ENCODE results near the gene PITHD1.
"Not testable (repeated sequence)": the region's sequence is repeated elsewhere in the genome, so short reads cannot be mapped to it uniquely, and the experiment has no call there.

The PITHD1 gene

GRCh38 chr1:23759277-23759676 lies 18.9 kb upstream of the PITHD1 start:
- H3K27ac Mint-ChIP-seq, result no peak overlapping the region
- H3K36me3 Mint-ChIP-seq, result peaks cover 9% of the 10 kb centered on the region
- H3K4me3 Mint-ChIP-seq, result no peak overlapping the region
- H3K9me3 Mint-ChIP-seq, result no peaks in the 10 kb centered on the region
- no peaks in the 10 kb centered on the region for H3K4me1 Mint-ChIP-seq
- H3K27me3 Mint-ChIP-seq, result no peaks in the 10 kb centered on the region

GRCh38 chr1:23763041-23763577 lies 15.1 kb upstream of the PITHD1 start:
- no peak overlapping the region for H3K27ac Mint-ChIP-seq
- H3K9me3 Mint-ChIP-seq, result no peaks in the 10 kb centered on the region
- H3K36me3 Mint-ChIP-seq, result peaks cover 7% of the 10 kb centered on the region
- no peaks in the 10 kb centered on the region for H3K4me1 Mint-ChIP-seq
- H3K4me3 Mint-ChIP-seq, result no peak overlapping the region
- H3K27me3 Mint-ChIP-seq, result no peaks in the 10 kb centered on the region

DNA sequence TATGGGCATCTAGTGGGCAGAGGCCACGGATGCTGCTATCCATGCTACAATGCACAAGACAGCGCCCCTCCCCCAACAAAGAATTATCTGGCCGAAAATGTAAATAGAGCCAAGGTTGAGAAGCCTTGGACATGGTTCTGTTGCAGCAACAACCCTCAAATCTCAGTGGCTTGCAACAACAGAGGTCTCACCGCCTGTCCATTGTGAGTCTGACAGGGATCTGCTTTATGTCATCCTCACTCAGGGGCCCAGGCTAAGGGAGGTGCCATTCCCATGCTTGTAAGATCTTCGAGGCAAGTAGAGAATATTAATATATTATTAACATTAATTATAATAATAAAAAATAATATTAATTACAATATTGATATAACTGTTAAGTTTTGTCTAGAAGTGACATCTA lies 9.5 kb upstream of the PITHD1 start:
- Mint-ChIP-seq H3K27me3 (no peaks in the 10 kb centered on the region), H3K4me3 (no peak overlapping the region), H3K27ac (no peak overlapping the region), H3K4me1 (peaks cover 12% of the 10 kb centered on the region), H3K36me3 (no peaks in the 10 kb centered on the region), H3K9me3 (no peaks in the 10 kb centered on the region)

DNA sequence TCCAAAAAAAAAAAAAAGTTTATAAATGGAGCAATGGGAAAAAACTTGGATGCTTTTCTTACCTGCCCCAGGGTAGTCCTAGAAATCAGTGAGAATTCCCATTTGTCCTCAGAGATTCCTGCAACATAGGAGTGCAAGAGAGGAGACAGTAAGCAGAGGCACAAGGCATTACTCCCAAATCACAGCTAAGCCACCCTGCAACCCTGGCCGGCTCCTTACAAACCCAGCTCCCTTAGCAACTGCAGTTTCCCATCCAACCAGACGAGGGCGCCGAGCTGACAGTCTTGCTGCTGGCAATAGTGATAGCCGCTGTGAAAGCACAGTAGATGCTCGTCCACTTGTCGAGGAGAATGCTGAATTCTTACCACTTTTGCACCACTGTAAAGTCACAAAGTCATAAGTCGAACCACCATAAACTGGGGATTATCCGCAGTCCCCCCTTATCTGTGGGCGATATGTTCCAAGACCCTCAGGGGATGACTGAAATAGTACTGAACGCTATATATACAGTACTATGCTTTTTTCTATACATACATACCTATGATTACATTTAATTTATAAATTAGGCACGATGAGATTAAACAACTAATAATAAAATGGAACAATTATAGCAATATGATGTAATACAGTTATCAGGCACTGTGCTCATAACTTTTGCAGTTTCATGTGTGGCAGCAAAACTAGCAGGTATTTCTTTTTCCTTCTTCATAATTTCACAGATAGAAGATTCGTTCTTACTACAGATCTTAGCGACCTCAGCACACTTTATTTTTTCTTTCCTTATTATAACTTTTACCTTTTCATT lies 6.0 kb upstream of the PITHD1 start:
- Mint-ChIP-seq H3K27me3 (no peaks in the 10 kb centered on the region), H3K4me1 (peaks cover 23% of the 10 kb centered on the region), H3K9me3 (no peaks in the 10 kb centered on the region), H3K27ac (no peak overlapping the region), H3K36me3 (no peaks in the 10 kb centered on the region), H3K4me3 (no peak overlapping the region)

DNA sequence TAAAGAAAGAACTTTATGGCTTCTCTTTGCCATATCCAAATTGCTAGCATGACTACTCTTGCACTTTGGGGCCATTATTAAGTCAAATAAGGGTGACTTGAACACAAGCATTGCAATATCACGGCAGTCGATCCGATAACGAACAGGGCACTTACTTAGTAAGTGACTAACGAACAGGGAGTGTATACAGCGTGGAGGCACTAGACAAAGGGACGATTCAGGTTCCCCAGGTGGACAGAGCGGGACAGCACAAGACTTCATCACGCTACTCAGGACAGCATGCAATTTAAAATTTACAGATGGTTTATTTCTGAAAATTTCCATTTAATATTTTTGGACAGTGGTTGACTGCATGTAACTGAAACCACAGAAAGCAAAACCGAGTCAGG lies 5.4 kb upstream of the PITHD1 start:
- Mint-ChIP-seq H3K9me3 (no peaks in the 10 kb centered on the region), H3K36me3 (no peaks in the 10 kb centered on the region), H3K27ac (no peak overlapping the region)

DNA sequence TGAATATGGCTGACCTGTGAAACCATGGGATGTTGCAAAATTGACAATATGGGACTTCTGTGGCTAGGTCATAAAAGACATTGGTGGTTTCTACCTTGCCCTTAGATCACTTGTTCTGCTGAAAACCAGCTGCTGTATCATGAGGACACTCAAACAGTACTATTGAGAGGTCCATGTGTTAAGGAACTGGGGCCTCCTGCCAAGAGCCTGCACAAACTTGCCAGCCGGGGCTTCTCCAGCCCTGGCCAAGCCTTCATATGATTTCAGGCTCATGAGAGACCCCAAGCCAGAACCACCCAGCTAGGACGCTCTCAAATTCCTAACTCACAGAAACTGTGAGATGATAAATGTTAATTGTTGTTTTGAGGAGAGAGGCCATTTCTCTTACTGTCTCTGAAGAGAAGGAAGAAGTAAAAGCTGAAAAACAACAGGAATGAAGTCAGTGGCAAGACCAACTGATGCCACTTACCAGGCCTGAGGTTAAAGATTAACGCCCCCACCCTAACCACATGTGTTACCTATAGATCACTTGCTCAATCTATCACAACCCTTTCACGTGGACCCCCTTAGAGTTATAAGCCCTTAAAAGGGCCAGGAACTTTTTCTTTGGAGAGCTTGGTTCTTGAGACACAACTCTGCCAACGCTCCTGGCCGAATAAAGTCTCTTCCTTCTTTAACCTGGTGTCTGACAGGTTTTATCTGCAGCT lies 3.9 kb upstream of the PITHD1 start:
- H3K9me3 Mint-ChIP-seq, result no peaks in the 10 kb centered on the region
- no peak overlapping the region for H3K27ac Mint-ChIP-seq
- no peaks in the 10 kb centered on the region for H3K36me3 Mint-ChIP-seq
- peaks cover 26% of the 10 kb centered on the region for H3K4me1 Mint-ChIP-seq
- no peak overlapping the region for H3K4me3 Mint-ChIP-seq
- H3K27me3 Mint-ChIP-seq, result no peaks in the 10 kb centered on the region

More for the DNA sequence above, 5.4 kb upstream of the PITHD1 start:
- Mint-ChIP-seq H3K4me3 (no peak overlapping the region), H3K4me1 (peaks cover 23% of the 10 kb centered on the region), H3K27me3 (no peaks in the 10 kb centered on the region)

- Mint-ChIP-seq H3K9me3 (no peaks in the 10 kb centered on the region), H3K4me3 (no peak overlapping the region), H3K36me3 (peaks cover 4% of the 10 kb centered on the region), H3K27me3 (no peaks in the 10 kb centered on the region), H3K4me1 (peaks cover 38% of the 10 kb centered on the region), H3K27ac (no peak overlapping the region)
Observed at GRCh38 chr1:23776217-23776616, 2.0 kb upstream of the PITHD1 start.

DNA sequence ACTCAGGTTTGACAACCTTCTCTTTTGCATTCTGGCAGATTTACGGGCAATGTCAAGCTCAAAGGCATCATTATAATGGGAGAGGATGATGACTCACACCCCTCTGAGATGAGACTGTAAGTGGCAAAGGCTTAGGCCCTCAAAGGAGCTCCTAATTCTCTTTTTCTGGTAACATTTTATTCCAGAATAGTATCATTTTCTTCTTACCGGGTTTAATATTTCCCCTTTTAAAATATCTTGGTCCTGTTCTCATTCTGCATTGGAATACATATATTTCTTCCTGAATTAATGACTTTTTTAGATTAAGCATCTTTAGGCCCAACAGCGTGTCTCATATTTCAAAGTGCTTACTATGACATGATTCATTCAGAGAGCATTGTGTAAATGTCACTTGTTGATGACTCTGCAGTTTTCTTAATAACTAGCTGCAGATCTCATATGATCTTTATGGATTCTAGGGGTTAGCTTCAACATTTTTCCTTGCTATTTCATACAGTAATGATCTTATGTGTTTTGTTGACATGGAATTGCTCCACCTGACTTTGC lies 1.7 kb downstream of the PITHD1 start:
- H3K27me3 Mint-ChIP-seq, result no peaks in the 10 kb centered on the region
- H3K9me3 Mint-ChIP-seq, result no peaks in the 10 kb centered on the region
- peaks cover 29% of the 10 kb centered on the region for H3K4me1 Mint-ChIP-seq
- peak overlapping the region; percentile 96 for H3K27ac Mint-ChIP-seq
- H3K36me3 Mint-ChIP-seq, result peaks cover 8% of the 10 kb centered on the region
- H3K4me3 Mint-ChIP-seq, result peak overlapping the region; percentile 86

GRCh38 chr1:23783141-23783540 lies 4.9 kb downstream of the PITHD1 start:
- H3K27ac Mint-ChIP-seq, H3K27me3 Mint-ChIP-seq, H3K9me3 Mint-ChIP-seq, H3K4me3 Mint-ChIP-seq: not testable (repeated sequence)
- Mint-ChIP-seq H3K4me1 (peaks cover 22% of the 10 kb centered on the region), H3K36me3 (peaks cover 20% of the 10 kb centered on the region)

DNA sequence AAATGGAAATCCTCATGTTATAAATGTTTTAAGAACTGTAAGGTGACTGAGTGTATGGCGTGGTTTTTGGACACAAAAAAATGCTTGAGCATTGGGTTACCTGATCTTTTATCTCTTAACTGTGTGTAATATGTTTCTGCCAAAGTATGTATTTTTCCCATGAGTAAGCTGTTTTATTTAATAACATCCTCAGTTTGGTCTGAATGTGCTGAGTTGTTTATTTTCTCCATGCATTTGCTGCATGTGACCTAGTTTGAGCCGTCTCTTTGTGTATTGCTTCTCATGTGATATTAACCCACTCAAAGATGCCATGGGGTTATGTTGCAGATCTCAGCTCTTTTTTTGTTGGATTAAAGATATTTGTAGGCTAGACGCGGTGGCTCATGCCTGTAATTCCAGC lies 6.6 kb downstream of the PITHD1 start:
- Mint-ChIP-seq H3K4me3 (no peak overlapping the region), H3K27me3 (no peaks in the 10 kb centered on the region), H3K27ac (peak overlapping the region; percentile 15), H3K4me1 (peaks cover 18% of the 10 kb centered on the region), H3K36me3 (peaks cover 20% of the 10 kb centered on the region), H3K9me3 (no peaks in the 10 kb centered on the region)

DNA sequence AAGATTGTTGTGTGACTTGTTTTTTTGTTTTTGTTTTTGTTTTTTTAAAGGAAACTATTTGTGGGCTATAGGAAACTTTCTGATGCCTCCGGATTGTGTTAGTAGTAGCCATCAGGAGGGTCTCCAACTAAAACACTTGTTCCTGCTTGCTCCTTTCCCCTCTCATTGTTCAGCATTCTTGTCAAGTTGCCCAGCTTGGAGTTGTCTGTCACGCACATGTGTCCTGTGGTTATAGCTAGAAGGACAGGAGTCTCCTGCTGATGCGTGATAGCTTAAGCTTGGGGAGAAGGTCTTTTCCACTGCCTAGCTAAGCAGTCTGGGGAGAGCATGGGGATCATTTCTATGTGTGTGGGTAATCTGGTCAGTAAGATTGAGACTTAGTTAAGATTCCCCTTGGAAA lies 9.5 kb downstream of the PITHD1 start:
- Mint-ChIP-seq H3K27ac (no peak overlapping the region), H3K9me3 (no peaks in the 10 kb centered on the region), H3K36me3 (peaks cover 13% of the 10 kb centered on the region), H3K27me3 (no peaks in the 10 kb centered on the region), H3K4me3 (no peak overlapping the region), H3K4me1 (peaks cover 22% of the 10 kb centered on the region)

GRCh38 chr1:23788695-23789094 lies 10.5 kb downstream of the PITHD1 start:
- Mint-ChIP-seq H3K9me3 (no peaks in the 10 kb centered on the region), H3K27me3 (no peaks in the 10 kb centered on the region), H3K36me3 (peaks cover 13% of the 10 kb centered on the region), H3K27ac (peak overlapping the region; percentile 43), H3K4me1 (peaks cover 22% of the 10 kb centered on the region), H3K4me3 (peak overlapping the region; percentile 42)

DNA sequence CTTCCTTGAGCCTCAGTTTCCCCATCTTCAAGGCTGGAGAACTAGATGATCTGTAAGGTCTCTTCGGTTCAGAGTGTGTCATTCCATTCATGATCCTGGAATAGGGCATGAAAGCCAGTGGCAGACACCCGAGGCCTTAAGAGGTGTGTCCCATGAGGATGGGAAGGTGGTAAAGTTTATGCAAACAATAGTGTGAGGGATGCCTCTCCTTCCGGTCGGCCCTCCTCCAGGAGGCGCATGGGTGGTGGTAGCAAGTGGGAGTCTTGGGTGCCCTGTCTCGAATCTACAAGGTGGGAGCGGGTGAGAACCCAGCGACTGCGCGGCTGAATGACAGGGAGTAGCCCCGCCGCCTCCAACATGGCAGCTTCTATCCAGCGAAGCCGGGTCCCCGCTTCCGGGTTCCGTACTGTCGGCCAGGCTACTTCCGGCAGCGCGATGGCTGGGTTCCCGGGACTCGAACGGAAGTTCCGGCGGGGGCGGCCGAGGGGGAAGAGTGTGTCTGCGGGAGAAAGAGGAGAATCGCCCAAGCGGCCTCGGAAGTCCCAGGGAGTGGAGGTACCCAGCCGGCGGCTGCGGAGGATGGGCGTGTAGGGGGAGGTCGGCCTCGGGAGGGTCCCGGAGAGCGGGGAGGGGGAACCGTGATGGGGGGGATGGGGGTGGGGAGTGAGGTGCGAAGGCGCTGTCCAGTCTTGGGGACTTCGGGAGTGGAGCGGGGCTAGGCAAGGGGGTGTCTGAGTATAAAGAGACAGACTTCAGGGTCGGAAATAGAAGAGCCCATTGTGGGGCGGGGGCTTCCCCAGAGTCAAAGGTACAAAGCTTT lies 12.7 kb downstream of the PITHD1 start, which contains the start of gene LYPLA2:
Gene LYPLA2, plus strand, starts transcription at position 450 of the 820 bp plus-strand sequence. CDS start 1,538 bp downstream, outside the sequence.
- peak within 1 kb of the TSS; percentile 94 for H3K4me3 Mint-ChIP-seq
- H3K36me3 Mint-ChIP-seq, result peaks cover 10% of the 10 kb centered on the region
- H3K27ac Mint-ChIP-seq, result peak within 1 kb of the TSS; percentile 97
- peaks cover 22% of the 10 kb centered on the region for H3K4me1 Mint-ChIP-seq
- H3K27me3 Mint-ChIP-seq, result no peaks in the 10 kb centered on the region
- H3K9me3 Mint-ChIP-seq, result no peaks in the 10 kb centered on the region

- H3K9me3 Mint-ChIP-seq, result no peaks in the 10 kb centered on the region
- H3K4me1 Mint-ChIP-seq, result peaks cover 22% of the 10 kb centered on the region
- no peaks in the 10 kb centered on the region for H3K27me3 Mint-ChIP-seq
- peaks cover 5% of the 10 kb centered on the region for H3K36me3 Mint-ChIP-seq
- H3K27ac Mint-ChIP-seq, result peak overlapping the region; percentile 96
- peak overlapping the region; percentile 94 for H3K4me3 Mint-ChIP-seq
Observed at GRCh38 chr1:23791516-23792047, 13.4 kb downstream of the PITHD1 start.

All from activated naive CD4-positive, alpha-beta T cell treated with anti-CD3 and anti-CD28 coated beads, Interleukin-2, amount 50 U/mL, for 24 hours (primary cell).